SKM-1 (cell line): ENCODE data around the gene TATDN2.
A peak's percentile ranks its signal among the peaks of the same experiment; 100 is the strongest.
"Not testable (repeated sequence)": the region's sequence is repeated elsewhere in the genome, so short reads cannot be mapped to it uniquely, and the experiment has no call there.

ENCODE experiments used
- DNase-seq: peaks from one replicate; lab custom pipeline; 2025; ENCODE audit not compliant: unreplicated experiment; lab: John Stamatoyannopoulos, UW

Gene TATDN2

DNA sequence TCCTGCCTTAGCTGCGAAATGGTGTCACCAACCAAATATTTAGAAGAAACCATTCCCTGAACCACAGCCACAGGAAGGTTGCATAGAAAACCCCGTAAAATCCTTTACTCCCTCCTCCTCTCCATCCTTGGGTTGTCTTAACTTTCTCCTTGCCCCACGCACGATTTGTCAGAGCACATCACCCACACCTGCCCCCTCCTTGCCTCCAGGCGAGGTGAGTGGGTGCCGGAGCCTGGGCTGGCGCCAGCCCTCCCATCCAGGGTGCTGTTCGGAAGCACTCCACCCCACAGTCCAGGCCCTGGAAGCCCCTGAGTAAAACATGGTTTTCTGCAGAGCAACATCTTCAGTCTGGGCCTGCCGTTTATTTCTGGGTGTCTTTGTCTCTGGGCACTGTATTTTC lies 40.8 kb downstream of the TATDN2 start:
- DNase-seq, result no peak

DNA sequence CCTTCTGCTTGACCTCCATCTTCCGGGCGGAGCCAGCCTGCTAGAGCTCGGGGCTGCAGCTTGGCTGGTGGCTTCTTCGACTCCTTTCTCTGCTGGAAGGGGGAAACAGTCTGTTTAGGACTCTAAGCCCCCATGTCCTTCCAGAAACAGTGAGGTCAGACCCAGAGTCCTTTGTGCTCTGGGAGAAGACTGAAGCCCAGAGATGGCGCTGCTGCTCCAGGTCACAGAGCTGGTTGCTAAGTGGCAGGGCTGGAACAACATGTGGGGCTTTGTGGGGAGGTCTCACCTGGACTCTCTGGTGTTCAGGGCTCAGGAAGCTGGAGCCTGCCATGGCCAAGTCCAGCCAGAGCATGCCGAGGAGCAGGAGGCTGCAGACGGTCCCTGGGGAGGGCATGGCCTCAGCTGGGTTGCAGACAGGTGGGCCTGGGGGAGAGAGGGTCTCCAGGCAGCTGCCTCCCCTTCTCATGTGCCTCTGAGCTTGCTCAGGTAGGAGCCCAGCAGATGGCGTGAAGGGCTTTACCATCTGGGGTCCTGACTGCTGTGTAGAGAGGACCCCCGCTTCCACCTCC lies 41.6 kb downstream of the TATDN2 start:
- DNase-seq, result no peak

DNA sequence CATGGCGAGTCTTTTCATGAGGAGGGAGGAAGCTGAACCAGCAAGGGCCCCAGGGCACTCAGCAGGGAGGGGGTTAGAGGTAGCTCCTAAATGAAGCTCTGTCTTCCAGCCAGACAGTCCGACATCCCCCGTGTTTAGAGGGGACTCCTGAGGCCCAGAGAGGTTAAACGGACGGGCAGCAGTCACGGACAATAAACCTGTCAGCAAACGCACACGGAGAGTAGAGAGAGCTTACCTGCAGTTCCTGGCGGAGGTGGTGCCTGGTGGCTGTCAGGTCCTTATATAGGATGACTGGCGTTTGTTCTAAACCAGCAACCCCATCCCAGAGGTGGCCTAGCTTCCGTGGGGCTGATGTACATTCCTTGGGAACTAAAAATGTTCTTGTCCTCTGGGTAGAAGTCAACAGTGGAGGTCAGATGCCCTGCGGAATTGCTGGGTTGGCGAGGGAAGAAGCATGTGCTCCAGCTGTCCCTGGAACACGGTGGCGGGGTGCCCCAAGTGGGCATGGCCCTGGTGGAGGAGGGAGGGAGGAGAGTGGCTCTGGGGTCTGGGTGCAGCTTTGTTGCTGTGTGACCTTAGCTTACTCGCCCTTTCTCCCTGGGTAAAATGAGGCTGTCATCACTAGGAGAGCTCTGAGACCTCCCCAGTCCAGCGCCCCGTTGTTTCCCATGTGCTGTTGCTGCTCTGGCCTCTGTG lies 42.4 kb downstream of the TATDN2 start:
- DNase-seq, result no peak

DNA sequence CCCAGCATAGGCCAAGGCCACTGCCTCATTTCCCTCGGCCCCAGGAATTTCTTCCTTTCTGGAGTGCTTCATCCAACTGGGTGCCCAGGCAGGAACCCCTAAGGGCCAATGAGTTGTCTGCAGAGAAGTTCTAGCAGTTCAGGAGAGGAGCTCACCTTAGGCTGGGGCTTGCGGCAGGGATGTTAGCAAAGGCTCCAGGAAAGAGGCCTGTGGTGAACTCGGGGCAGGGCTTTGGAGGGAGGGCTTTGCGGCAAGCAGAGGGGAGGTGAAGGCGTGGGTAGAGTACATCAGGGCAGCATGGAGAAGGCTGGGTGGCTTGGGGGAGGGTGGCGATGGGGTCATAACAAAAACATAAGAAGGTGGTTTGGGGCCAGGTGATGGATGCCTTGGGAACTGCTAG lies 43.4 kb downstream of the TATDN2 start:
- DNase-seq, result no peak

DNA sequence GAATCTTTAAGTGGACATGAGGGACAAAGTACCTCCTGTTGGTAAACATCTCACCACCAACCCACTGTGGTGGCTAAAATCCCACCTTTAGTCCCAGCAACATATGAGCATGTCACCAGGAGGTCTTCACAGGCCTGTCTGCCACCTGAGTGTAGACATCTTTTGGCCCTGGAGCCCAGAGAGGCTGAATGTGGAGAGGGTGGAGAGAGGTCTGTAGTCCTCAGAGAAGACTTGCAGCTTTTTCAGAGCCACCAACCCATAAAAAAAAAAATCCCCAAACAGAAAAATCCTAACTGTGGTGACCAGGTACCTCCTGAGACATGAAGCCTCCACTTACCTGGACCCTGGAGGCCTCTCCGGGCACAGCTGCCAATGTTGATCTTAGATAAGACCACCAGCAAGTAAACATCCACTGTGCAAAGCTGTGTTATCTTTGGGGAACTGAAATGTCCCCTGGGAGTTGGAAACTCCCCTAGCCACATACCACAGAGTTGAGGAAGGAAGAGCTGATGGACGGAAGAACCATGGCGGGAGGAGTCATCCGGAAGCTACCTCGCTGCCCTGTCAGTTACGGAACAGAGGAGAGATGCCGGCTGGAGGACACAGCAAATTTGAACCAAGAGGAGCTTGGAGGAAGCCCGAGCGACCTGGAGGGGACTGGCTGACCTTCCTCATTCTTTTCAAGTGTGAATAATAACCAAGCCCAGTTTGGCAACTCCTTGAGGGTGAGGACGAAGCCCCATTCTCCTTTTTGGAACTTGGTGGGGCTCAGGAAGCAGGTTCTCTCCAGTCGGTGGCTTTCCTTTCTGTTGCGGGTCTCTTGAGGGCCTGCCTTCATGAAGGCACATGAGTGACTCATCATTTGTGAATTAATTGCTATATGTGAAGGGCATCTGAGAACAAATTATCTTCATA lies 44.5 kb downstream of the TATDN2 start, which contains the start of gene GHRL:
Gene GHRL (minus strand): TSS at position 443 of the 915 bp plus-strand sequence. CDS start 2,767 bp downstream, outside the sequence.
- DNase-seq, result peak; percentile 96

DNA sequence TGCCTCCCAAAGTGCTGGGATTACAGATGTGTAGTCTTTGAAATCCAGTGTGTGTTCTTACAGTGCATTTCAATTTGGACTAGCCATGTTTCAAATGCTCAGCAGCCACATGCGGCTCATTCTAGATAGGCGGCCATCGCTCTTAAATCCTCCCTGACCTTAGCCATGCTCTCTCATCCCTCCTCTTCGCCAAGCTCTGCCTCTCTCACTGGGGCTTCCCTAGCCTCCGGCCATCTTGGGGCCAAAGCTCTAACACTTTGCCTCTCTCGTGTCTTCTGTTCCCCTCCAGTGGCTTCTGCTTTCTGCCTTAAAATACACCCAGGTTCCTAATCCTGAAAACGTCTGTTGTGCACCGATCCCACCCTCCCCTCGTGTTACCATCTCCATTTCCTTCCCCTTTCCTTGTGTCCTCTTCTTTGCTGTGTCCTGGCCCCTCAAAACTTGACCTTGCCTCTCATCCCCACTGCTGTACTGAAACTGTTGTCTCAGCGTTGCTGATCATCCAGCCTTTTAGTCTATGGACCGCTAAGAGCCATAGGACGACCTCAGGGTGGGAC lies 45.8 kb downstream of the TATDN2 start:
- peak; percentile 52 for DNase-seq

DNA sequence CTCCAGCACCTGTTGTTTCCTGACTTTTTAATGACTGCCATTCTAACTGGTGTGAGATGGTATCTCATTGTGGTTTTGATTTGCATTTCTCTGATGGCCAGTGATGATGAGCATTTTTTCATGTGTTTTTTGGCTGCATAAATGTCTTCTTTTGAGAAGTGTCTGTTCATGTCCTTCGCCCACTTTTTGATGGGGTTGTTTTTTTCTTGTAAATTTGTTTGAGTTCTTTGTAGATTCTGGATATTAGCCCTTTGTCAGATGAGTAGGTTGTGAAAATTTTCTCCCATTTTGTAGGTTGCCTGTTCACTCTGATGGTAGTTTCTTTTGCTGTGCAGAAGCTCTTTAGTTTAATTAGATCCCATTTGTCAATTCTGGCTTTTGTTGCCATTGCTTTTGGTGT lies 49.8 kb downstream of the TATDN2 start:
- DNase-seq, result not testable (repeated sequence)

DNA sequence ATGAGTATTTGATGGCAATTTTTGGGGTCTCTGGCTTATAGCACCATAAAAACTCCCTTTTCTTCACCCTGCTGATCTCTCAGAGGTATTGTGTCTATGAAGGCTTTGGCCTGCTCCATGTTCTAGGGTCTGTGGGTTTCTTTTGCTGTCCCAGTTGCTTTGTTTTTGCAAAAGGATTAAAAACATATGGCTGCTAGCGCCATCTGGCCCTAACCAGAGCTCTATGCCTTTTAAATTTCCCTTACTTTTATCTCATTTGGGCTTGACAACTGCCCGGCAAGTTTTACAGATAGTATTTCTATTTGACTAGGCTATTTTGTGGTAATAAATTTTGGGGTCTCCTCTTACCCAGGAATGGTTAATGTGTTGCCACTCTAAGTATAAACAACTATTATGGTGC lies 50.9 kb downstream of the TATDN2 start:
- no peak for DNase-seq

DNA sequence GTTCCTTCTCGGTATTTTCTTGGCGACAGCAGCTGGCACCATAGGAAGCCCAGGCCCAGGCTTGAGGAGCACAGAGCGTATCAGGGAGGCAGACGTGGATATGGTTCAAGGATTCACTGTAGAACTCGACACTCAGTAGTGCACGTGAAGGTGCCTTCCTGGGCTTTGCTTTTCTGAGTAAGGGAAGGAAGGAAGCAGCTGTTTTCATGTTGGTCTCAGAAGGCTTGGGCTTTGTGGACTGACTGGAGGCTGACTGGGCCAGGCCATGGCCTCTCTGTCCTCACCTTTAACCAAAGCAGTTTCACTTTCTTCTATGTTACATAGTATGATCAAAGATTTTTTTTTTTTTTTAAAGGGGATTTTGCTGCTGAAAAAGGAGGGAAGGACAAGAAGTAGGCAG lies 51.4 kb downstream of the TATDN2 start:
- DNase-seq, result no peak

DNA sequence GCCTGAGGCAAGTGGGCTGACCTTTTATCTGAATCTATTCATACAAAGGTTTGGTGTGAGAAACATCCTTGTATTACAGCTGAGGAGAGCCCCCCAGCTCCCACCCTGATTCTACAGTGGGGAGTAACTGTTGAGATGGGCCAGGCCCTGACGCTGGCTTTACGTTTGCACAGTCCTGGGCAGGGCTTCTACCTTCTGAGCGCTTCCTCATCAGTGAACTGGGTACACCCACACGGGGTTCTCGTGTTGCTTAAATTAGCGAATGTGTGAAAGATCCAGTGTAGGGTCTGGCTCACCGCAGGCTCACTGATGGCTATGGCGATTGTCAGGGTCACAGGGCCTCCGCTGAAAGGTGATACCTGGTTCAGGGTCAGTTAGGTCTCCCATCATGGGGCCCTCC lies 51.8 kb downstream of the TATDN2 start:
- DNase-seq, result no peak

DNA sequence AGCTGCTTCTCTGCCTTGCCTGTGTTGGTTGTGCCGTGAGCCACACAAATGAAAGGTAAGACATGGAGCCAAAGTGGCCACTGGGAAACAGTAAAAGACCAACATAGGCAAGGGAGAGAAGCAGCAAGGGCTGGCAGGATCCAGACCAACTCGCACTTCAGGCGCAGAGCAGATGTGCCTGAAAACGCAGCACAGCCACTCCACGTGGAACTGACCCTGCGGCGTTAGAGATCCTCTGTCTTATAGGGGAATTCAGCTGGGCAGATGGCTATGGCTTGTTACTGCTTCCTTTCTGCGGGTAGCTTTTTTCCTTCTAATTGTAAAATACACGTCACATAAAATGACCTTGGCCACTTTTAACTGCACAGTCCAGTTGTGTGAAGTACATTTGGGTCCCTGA lies 54.8 kb downstream of the TATDN2 start:
- no peak for DNase-seq

DNA sequence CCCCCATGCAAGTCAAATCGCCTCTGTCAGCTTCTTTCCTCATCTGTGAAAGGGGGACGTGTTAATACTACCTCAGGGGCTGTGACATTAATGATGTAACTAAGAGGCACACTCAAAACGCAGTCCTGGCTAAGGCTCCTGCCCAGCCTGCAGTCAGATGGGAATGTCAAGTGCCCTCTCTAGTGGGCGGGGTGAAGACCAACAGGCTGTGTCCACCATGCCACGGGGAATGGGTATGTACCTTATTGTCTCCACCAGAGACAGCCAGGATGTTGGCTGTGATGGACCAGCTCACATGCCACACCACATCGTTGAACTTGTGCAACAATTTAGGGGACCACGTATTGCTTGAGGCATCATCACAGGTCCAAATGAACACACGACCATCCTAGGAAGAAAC lies 55.5 kb downstream of the TATDN2 start:
- DNase-seq, result no peak

DNA sequence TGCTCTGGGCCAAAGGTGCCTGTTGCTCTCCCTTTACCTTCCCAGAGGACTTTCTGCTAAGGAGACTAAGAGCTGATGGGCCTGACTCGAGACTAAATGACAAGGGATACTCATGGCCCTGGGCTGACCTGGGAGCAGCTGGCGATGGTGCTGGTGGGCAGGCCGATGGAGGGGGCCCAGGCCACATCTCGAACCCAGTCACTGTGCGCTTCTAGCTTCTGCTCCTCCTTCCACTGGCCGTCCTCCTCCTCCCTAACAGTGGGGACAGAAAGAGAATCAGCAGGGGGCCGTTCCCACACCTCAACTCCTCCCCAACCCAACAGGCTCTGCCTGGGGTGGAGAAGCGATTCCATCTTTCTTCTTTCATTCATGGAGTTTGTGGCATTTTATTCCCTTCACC lies 56.6 kb downstream of the TATDN2 start:
- DNase-seq, result no peak

DNA sequence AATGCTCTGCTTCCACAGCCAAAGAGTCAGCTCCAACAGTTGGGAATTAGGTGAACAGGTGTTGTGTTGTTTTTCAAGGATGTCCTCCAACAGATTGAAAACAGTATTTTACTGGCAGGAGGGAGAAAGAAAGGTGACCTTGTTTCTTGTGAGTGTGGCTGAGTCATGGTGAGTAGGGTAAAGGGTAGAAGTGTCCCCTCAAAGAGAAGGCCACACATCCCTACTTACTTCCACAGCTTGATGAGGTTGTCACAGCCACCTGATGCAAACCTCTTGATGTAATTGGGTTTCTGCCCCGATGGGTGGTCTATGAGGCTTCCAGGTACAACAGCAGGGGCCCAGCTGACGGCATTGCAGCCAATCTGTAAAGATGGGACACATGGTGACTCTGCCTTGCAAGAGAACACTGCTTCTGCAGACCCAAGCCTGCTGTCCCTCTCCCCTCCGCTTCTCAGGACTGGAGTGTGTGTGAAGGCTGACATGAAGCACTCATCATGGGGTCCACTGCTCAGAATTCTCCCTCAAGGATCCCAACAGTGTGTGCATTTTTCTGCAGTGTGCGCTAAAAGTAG lies 57.2 kb downstream of the TATDN2 start:
- DNase-seq, result no peak

DNA sequence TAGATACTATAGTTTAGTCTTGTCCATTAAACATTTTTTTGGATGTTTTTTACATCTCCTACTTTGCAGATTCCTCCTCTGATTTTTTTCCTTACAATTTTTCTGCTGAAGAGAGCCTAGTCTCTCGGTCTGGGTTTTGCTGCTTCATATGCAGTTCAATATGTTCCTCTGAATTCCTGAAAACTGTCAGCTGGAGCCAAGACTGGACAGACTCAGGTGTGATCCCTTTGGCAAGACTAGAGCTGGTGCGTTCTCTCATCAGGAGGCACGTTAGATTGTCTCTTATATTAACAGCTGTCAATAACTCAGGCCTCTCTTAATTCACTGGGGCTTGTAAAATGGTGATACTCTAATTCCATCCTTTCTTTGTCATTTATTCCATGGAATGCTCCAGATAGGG lies 57.9 kb downstream of the TATDN2 start:
- no peak for DNase-seq

DNA sequence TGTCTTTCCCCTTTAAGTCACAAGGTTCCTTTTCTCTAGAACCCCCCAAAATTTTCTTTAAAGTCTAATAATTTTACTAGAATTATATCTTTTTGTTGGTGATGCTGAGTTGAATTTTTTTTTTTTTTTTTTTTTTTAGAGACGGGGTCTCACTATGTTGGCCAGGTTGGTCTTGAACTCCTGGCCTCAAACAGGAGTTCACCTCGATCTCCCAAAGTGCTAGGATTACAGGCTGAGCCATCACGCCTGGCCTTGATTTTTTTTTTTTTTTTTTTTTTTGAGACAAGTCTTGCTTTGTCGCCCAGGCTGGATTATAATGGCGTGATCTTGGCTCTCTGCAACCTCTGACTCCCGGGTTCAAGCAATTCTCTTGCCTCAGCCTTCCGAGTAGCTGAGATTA lies 60.4 kb downstream of the TATDN2 start:
- no peak for DNase-seq

DNA sequence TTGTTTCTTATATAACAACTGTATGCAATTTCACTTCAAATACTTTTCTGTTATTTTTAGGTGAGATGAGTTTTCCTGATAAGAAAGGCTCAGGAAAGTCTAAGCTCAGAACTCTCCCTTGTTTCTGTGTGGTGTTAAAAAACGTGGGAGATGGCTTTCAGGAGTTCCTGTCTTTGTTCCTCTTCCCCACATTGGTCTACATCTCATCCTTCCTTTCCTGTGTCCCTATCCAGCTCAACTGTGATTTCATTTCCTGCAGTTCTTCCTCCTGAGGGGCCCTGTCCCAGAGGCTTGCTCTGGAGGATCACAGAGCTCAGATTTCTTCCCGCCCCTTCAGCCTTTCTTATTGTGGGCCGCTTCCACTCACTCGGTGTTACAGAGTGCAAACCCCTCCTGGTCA lies 61.5 kb downstream of the TATDN2 start:
- no peak for DNase-seq

DNA sequence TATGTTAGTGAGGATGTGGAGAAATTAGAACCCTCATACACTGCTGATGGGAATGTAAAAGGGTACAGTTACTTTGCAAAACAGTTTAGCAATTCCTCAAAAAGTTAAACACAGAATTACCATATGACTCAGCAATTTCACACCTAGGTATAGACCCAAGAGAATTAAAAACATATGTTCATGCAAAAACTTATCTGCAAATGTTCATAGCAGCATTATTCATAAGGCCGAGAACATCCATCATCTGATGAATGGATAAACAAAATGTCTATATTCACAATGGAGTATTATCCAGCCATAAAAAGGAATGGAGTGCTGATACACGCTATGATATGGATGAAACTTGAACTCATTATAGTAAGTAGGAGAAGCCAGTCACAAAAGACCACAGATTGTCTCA lies 62.3 kb downstream of the TATDN2 start:
- DNase-seq, result no peak

DNA sequence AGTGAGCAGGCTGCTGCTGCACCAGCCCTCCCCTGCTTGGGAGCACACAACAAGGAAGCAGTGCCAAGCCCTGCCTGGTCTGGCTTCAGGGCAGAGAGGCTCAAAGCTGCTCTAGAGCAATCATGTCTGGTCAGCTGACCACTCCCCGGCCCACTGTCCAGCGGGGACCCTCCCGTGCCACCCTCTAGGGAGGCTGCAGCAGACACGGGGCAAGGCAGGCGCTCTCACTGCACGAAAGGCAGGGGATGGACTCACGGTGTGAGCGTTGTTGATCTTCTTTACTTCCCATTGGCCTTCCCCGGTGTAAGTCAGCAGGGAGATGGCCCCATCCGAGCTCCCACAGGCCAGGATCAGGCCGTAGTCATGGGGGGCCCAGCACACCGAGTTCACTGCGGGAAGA lies 63.5 kb downstream of the TATDN2 start:
- no peak for DNase-seq

DNA sequence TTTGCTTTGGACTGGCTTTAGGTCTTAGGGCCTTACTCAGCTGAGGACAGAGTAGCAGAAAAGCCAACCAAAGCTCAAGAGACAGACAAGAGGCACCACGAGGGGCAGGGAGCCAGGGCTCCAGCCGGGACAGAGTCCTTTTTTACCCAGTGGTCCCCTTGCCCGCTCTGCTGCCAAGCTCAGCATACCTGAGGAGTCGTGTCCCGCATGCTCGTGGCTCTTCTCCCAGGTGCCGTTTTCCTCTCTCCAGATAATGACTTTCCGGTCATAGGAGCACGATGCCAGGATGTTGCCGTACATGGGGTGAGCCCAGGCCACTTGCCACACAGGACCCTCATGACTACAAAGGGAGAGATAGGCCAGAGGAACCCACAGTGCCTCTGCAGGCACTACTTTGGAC lies 64.1 kb downstream of the TATDN2 start:
- no peak for DNase-seq

DNA sequence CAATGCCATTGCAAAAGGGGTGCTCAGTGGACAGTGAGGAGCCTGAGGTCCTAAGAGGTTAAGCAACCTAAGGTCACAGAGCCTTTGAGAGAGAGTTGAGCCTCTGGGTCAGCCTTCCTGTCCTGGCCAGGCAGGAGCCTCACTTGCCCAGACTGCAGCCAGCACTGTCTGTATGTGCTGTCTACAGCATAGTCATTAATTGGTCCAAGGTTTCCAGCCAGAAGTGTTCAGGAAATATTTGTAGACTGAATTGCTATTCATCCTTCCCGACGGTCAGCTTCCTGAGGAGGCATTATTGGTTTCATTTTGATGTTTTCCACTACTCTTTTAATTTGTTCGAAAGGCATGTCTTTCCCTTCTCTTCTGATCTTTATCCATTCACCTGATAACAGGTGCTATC lies 64.6 kb downstream of the TATDN2 start:
- DNase-seq, result no peak
